ENCODE measurements around the gene PROM1. TPM values are rescaled to one million over a fixed set of nuclear protein-coding genes. Genes with fewer than 3 reads are reported as not detected.

The PROM1 gene
- total RNA-seq, 1 donor from 2014 or later = 2.9 TPM

DNA sequence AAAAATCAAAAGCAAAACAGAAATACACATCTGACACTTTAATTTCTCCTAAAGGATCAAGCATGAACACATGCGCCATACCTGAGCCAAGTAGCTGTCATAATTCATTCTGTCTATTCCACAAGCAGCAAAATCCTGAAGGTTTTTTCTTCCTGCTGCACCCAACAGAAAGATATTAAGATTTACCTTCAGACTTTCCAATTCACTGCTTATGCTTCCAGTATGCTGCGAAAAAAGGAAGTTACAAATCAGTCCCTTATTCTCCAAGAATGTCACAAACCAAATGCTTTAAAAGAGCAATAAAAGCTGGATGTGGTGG lies 91.7 kb downstream of the PROM1 start:
- TF ChIP-seq CTCF (IDR thresholded peaks at IDR 0.05; ENCODE audit: borderline replicate concordance) = no peak
- peaks cover under 1% of the 10 kb centered on the region for H3K36me3 ChIP-seq
- H3K9me3 ChIP-seq (replicated peaks) = no peaks in the 10 kb centered on the region
- peaks cover 5% of the 10 kb centered on the region for H3K4me1 ChIP-seq
- no peak for DNase-seq
- intact Hi-C loops (cut with micrococcal nuclease) = no loop called here
- H3K4me3 ChIP-seq = no peak overlapping the region
- H3K27ac ChIP-seq (replicated peaks) = no peak overlapping the region
- no peaks in the 10 kb centered on the region for H3K27me3 ChIP-seq (ENCODE audit: low read depth)

- H3K4me3 ChIP-seq = no peak overlapping the region
- H3K4me1 ChIP-seq = no peaks in the 10 kb centered on the region
- H3K36me3 ChIP-seq = peaks cover 8% of the 10 kb centered on the region
- intact Hi-C loops (cut with micrococcal nuclease) = no loop called here
- no peak for DNase-seq
- no peaks in the 10 kb centered on the region for H3K9me3 ChIP-seq (replicated peaks)
- H3K27ac ChIP-seq (replicated peaks) = no peak overlapping the region
- H3K27me3 ChIP-seq (ENCODE audit: low read depth) = no peaks in the 10 kb centered on the region
- TF ChIP-seq CTCF (IDR thresholded peaks at IDR 0.05; ENCODE audit: borderline replicate concordance) = no peak
Observed at GRCh38 chr4:15990570-15991285, 93.1 kb downstream of the PROM1 start.

GRCh38 chr4:15989424-15989823 lies 94.4 kb downstream of the PROM1 start:
- H3K4me3 ChIP-seq = no peak overlapping the region
- H3K27ac ChIP-seq (replicated peaks) = no peak overlapping the region
- TF ChIP-seq CTCF (IDR thresholded peaks at IDR 0.05; ENCODE audit: borderline replicate concordance) = no peak
- no peaks in the 10 kb centered on the region for H3K9me3 ChIP-seq (replicated peaks)
- H3K27me3 ChIP-seq (ENCODE audit: low read depth) = no peaks in the 10 kb centered on the region
- H3K4me1 ChIP-seq = no peaks in the 10 kb centered on the region
- DNase-seq = no peak
- intact Hi-C loops (cut with micrococcal nuclease) = no loop called here
- H3K36me3 ChIP-seq = peaks cover 8% of the 10 kb centered on the region

DNA sequence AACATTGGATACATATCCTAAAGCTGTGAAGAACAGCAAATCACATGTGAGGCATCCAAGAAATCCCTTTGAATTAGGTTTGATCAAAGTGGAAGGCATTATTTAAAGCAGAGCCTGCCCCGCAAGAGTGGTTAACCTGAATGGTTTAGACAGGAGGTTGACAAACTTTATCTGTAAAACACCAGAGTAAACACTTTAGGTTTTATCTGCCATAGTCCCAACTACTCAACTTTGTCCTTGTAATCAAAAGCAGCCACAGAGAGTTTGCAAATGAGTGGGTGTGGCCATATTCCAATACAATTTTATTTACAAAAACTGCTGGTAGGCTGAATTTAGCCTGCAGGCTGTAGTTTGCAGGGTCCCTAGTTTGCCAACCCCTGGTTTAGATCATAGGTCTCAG lies 95.6 kb downstream of the PROM1 start:
- TF ChIP-seq CTCF (IDR thresholded peaks at IDR 0.05; ENCODE audit: borderline replicate concordance) = no peak
- Histone ChIP-seq H3K9me3 (replicated peaks) (no peaks in the 10 kb centered on the region), H3K4me3 (no peak overlapping the region), H3K36me3 (peaks cover 8% of the 10 kb centered on the region), H3K4me1 (no peaks in the 10 kb centered on the region), H3K27ac (replicated peaks) (no peak overlapping the region), H3K27me3 (ENCODE audit: low read depth) (no peaks in the 10 kb centered on the region)
- intact Hi-C loops (cut with micrococcal nuclease) = no loop called here
- DNase-seq = no peak

- Histone ChIP-seq H3K36me3 (peaks cover 15% of the 10 kb centered on the region), H3K27ac (replicated peaks) (no peak overlapping the region), H3K9me3 (replicated peaks) (no peaks in the 10 kb centered on the region), H3K4me1 (no peaks in the 10 kb centered on the region), H3K4me3 (no peak overlapping the region), H3K27me3 (ENCODE audit: low read depth) (no peaks in the 10 kb centered on the region)
- no peak for DNase-seq
- TF ChIP-seq CTCF (IDR thresholded peaks at IDR 0.05; ENCODE audit: borderline replicate concordance) = no peak
- intact Hi-C loops (cut with micrococcal nuclease) = no loop called here
Observed at GRCh38 chr4:15986907-15987306, 96.9 kb downstream of the PROM1 start.

Data from left ventricle myocardium inferior (tissue), 1 donor.